HepG2 (cell line): Measurements from ENCODE around the gene HSDL2. TPM values are rescaled to one million over a fixed set of nuclear protein-coding genes. Genes with fewer than 3 reads are reported as not detected.

Experiments used
- EHMT2 ChIP-seq: fragments of 200-600 bp; sonication (generic); IDR thresholded peaks from 2 replicates; pipeline ENCODE4 v1.7.0; 2017; ENCODE audit warnings: antibody characterized with exemption, low read depth, low read length, borderline replicate concordance
- GFI1 ChIP-seq: sonication (generic); formaldehyde crosslinking; IDR thresholded peaks from 2 replicates; pipeline ENCODE4 v1.5.0; 2020; ENCODE audit warnings: missing genetic modification reagents, mild to moderate bottlenecking, borderline replicate concordance
- GZF1 ChIP-seq: sonication (generic); formaldehyde crosslinking; IDR thresholded peaks from 2 replicates; pipeline ENCODE4 v1.5.1; 2020; ENCODE audit warnings: mild to moderate bottlenecking, missing genetic modification reagents
- HOXA5 ChIP-seq: sonication (generic); formaldehyde crosslinking; IDR thresholded peaks from 2 replicates; pipeline ENCODE4 v1.4.0; 2020; ENCODE audit warnings: missing genetic modification reagents
- KMT2A ChIP-seq: sonication (generic); formaldehyde crosslinking; IDR thresholded peaks from 2 replicates; pipeline ENCODE4 v1.4.0; 2020; ENCODE audit warnings: missing genetic modification reagents
- MZF1 ChIP-seq: sonication (generic); formaldehyde crosslinking; IDR thresholded peaks from 2 replicates; pipeline ENCODE4 v1.8.1; 2023; ENCODE audit warnings: mild to moderate bottlenecking, missing genetic modification reagents, borderline replicate concordance
- PAWR ChIP-seq: sonication (generic); formaldehyde crosslinking; IDR thresholded peaks from 2 replicates; pipeline ENCODE4 v1.4.0; 2020; ENCODE audit warnings: missing genetic modification reagents, mild to moderate bottlenecking, borderline replicate concordance
- RAD21 ChIP-seq: fragments of 450-650 bp; formaldehyde crosslinking; IDR thresholded peaks from 2 replicates; pipeline ENCODE4 v1.5.0; 2020; ENCODE audit warnings: mild to moderate bottlenecking
- RELA ChIP-seq: sonication (generic); formaldehyde crosslinking; IDR thresholded peaks from 2 replicates; pipeline ENCODE4 v1.4.0; 2020; ENCODE audit warnings: missing genetic modification reagents
- SMAD9 ChIP-seq: sonication (generic); formaldehyde crosslinking; IDR thresholded peaks from 2 replicates; pipeline ENCODE4 v1.5.1; 2020; ENCODE audit warnings: mild to moderate bottlenecking, missing genetic modification reagents
- SRY ChIP-seq: sonication (generic); formaldehyde crosslinking; IDR thresholded peaks from 2 replicates; pipeline ENCODE4 v1.8.0; 2022; ENCODE audit warnings: mild to moderate bottlenecking, missing genetic modification reagents
- TOE1 ChIP-seq: sonication (generic); formaldehyde crosslinking; IDR thresholded peaks from 2 replicates; pipeline ENCODE4 v1.4.0; 2020; ENCODE audit warnings: mild to moderate bottlenecking, missing genetic modification reagents
- ZNF143 ChIP-seq: sonication (generic); formaldehyde crosslinking; IDR thresholded peaks from 2 replicates; pipeline ENCODE4 v1.4.0; 2020; ENCODE audit warnings: missing genetic modification reagents
- ZNF160 ChIP-seq: sonication (generic); formaldehyde crosslinking; IDR thresholded peaks from 2 replicates; pipeline ENCODE4 v1.8.0; 2022; ENCODE audit warnings: mild to moderate bottlenecking, inconsistent platforms, missing genetic modification reagents
- ZNF225 ChIP-seq: sonication (generic); formaldehyde crosslinking; IDR thresholded peaks from 2 replicates; pipeline ENCODE4 v1.4.0; 2020; ENCODE audit warnings: mild to moderate bottlenecking, missing genetic modification reagents
- ZNF230 ChIP-seq: sonication (generic); formaldehyde crosslinking; IDR thresholded peaks from 2 replicates; pipeline ENCODE4 v1.4.0; 2020; ENCODE audit warnings: mild to moderate bottlenecking, missing genetic modification reagents
- ZNF326 ChIP-seq: sonication (generic); formaldehyde crosslinking; IDR thresholded peaks from 2 replicates; pipeline ENCODE4 v1.4.0; 2020; ENCODE audit warnings: missing genetic modification reagents, borderline replicate concordance
- ZNF33A ChIP-seq: sonication (generic); formaldehyde crosslinking; IDR thresholded peaks from 2 replicates; pipeline ENCODE4 v1.5.1; 2020; ENCODE audit warnings: missing genetic modification reagents, mild to moderate bottlenecking, moderate library complexity, borderline replicate concordance
- ZNF430 ChIP-seq: sonication (generic); formaldehyde crosslinking; IDR thresholded peaks from 2 replicates; pipeline ENCODE4 v1.9.0; 2021; ENCODE audit warnings: mild to moderate bottlenecking, missing genetic modification reagents
- ZNF547 ChIP-seq: sonication (generic); formaldehyde crosslinking; IDR thresholded peaks from 2 replicates; pipeline ENCODE4 v1.5.1; 2020; ENCODE audit warnings: mild to moderate bottlenecking, missing genetic modification reagents
- ZNF589 ChIP-seq: sonication (generic); formaldehyde crosslinking; conservative IDR thresholded peaks from 2 replicates; pipeline ENCODE4 v1.8.0; 2022; ENCODE audit warnings: mild to moderate bottlenecking, moderate library complexity, missing genetic modification reagents
- ZZZ3 ChIP-seq: sonication (generic); formaldehyde crosslinking; IDR thresholded peaks from 2 replicates; pipeline ENCODE4 v1.4.0; 2020; ENCODE audit warnings: missing genetic modification reagents, mild to moderate bottlenecking, borderline replicate concordance
- polyA plus RNA-seq, 8 experiments: library from polyadenylated mRNA; depleted of rRNA in 3 of 8; stranded (reverse) in 7 of 8; unstranded in 1 of 8; fragments of >200 nt; fragmentation: Illumina TruSeq in 4 of 8; extraction: Trizol in 4 of 8; gene quantifications; 2 replicates each; pipeline versions ENCODE4 v1.2.1 to v1.2.3, GENCODE V29; 2011 to 2016; ENCODE audit warnings: low read depth in 4 of 8, missing spikeins in 1 of 8, mixed read lengths in 1 of 8; ENCODE audit not compliant: insufficient read depth in 1 of 8
- total RNA-seq, 5 experiments: library from RNA; depleted of rRNA; stranded (reverse); fragments of >200 nt; fragmentation: Illumina TruSeq; extraction: Trizol; gene quantifications; 2 replicates each; pipeline ENCODE4 v1.2.3, GENCODE V29; 2016; ENCODE audit warnings: low read depth in 1 of 5
- TF ChIP-seq, protein P1 (sequence below): sonication (generic); formaldehyde crosslinking; IDR thresholded peaks from 2 replicates; pipeline ENCODE4 v1.4.0; 2020; ENCODE audit warnings: low read depth, missing genetic modification reagents
- TF ChIP-seq, protein P2 (sequence below): sonication (generic); formaldehyde crosslinking; IDR thresholded peaks from 2 replicates; pipeline ENCODE4 v1.4.0; 2020; ENCODE audit warnings: missing genetic modification reagents
- TF ChIP-seq, protein P3 (sequence below): IDR thresholded peaks from 2 replicates; pipeline ENCODE4 v1.6.1; 2012; ENCODE audit warnings: inconsistent platforms

The HSDL2 gene
- total and polyA plus RNA-seq, 2 of the 13 experiments (the other 11 are each of a cell fraction or from before 2014, with no cell fraction given) = 55.3 to 80.2 TPM

DNA sequence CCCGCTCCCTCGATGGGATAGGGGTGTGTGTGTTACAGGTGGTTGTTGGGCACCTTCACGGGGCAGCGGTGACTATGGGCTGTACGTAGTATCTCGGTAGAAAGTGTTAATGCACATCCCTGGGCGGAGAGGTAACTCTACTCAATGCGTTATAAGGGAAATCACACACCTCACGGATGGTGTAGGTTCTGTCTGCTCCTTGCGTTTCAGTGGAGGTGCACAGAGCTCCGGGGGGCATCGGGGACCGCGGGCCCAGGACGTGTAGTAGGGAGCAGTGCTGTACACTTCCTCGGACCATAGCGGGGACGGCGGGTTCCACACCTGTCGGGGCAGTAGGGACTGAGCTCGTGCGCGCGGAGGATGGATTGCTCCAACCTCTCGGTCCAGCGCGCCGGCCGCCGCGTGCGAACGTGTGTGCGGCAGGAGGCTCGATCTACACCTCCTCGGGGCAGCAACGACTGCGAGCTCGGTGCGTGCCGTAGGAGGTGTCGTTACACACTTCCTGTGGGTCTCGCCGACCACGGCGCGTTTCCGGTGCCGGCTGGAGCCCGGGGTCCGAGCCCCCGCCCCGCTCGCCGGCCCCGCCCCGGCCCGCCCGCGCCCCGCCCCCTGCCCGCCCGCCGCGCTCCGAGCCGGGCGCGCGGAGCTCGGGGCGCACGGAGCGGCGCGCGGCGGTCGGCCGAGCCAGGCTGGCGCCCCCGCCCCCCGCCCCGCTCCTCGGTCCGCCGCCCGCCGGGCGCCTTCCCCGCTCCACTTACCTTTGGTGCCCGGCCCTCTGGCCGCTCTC, 106.5 kb downstream of the HSDL2 start, which contains the start of gene KIAA1958 (continued):
- TF ChIP-seq SRY (CRISPR knock-in tag) (peak; percentile 93), ZNF160 (peak; percentile 59; the same call in 1 of the 2 replicates), ZZZ3 (CRISPR knock-in tag) (0 out of 2 replicates have a peak, but pooled peaks have one; percentile 24), ZNF33A (CRISPR knock-in tag) (no peak), ZNF547 (CRISPR knock-in tag) (peak; percentile 94; the same call in 1 of the 2 replicates), ZNF143 (CRISPR knock-in tag) (no peak), SMAD9 (no peak), ZNF430 (peak; percentile 93; the same call in 1 of the 2 replicates), RELA (CRISPR knock-in tag) (0 out of 2 replicates have a peak, but pooled peaks have one; percentile 44), KMT2A (CRISPR knock-in tag) (peak; percentile 95), ZNF326 (no peak), TOE1 (no peak), ZNF589 (CRISPR knock-in tag) (peak; percentile 72; the same call in 1 of the 2 replicates), PAWR (no peak), MZF1 (CRISPR knock-in tag) (peak; percentile 78; the same call in 1 of the 2 replicates), GZF1 (CRISPR knock-in tag) (0 out of 2 replicates have a peak, but pooled peaks have one; percentile 56), RAD21 (peak; percentile 42), EHMT2 (no peak), HOXA5 (CRISPR knock-in tag) (0 out of 2 replicates have a peak, but pooled peaks have one; percentile 76), ZNF230 (CRISPR knock-in tag) (peak; percentile 83), ZNF225 (CRISPR knock-in tag) (peak; percentile 94), GFI1 (CRISPR knock-in tag) (peak; percentile 63; the same call in 1 of the 2 replicates)
- TF ChIP-seq, protein P1, sequence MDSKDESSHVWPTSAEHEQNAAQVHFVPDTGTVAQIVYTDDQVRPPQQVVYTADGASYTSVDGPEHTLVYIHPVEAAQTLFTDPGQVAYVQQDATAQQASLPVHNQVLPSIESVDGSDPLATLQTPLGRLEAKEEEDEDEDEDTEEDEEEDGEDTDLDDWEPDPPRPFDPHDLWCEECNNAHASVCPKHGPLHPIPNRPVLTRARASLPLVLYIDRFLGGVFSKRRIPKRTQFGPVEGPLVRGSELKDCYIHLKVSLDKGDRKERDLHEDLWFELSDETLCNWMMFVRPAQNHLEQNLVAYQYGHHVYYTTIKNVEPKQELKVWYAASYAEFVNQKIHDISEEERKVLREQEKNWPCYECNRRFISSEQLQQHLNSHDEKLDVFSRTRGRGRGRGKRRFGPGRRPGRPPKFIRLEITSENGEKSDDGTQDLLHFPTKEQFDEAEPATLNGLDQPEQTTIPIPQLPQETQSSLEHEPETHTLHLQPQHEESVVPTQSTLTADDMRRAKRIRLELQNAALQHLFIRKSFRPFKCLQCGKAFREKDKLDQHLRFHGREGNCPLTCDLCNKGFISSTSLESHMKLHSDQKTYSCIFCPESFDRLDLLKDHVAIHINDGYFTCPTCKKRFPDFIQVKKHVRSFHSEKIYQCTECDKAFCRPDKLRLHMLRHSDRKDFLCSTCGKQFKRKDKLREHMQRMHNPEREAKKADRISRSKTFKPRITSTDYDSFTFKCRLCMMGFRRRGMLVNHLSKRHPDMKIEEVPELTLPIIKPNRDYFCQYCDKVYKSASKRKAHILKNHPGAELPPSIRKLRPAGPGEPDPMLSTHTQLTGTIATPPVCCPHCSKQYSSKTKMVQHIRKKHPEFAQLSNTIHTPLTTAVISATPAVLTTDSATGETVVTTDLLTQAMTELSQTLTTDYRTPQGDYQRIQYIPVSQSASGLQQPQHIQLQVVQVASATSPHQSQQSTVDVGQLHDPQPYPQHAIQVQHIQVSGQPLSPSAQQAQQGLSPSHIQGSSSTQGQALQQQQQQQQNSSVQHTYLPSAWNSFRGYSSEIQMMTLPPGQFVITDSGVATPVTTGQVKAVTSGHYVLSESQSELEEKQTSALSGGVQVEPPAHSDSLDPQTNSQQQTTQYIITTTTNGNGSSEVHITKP = no peak
- TF ChIP-seq, protein P2, sequence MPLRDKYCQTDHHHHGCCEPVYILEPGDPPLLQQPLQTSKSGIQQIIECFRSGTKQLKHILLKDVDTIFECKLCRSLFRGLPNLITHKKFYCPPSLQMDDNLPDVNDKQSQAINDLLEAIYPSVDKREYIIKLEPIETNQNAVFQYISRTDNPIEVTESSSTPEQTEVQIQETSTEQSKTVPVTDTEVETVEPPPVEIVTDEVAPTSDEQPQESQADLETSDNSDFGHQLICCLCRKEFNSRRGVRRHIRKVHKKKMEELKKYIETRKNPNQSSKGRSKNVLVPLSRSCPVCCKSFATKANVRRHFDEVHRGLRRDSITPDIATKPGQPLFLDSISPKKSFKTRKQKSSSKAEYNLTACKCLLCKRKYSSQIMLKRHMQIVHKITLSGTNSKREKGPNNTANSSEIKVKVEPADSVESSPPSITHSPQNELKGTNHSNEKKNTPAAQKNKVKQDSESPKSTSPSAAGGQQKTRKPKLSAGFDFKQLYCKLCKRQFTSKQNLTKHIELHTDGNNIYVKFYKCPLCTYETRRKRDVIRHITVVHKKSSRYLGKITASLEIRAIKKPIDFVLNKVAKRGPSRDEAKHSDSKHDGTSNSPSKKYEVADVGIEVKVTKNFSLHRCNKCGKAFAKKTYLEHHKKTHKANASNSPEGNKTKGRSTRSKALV (CRISPR knock-in tag) = 0 out of 2 replicates have a peak, but pooled peaks have one; percentile 49
- TF ChIP-seq, protein P3, sequence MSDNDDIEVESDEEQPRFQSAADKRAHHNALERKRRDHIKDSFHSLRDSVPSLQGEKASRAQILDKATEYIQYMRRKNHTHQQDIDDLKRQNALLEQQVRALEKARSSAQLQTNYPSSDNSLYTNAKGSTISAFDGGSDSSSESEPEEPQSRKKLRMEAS = peak; percentile 97
